Right lobe of liver (tissue), 6 donors: ENCODE measurements around the gene POMGNT1. TPM values are rescaled to one million over a fixed set of nuclear protein-coding genes. Genes with fewer than 3 reads are reported as not detected.

ENCODE experiments used
- ATAC-seq, 4 donors: fragments of 200-7000 bp; cut with Tn5 transposase; one replicate each; pipeline ENCODE4 v1.9.1; 2020; ENCODE audit warnings: mild to moderate bottlenecking in 4 of 4, moderate library complexity in 4 of 4
- DNase-seq, 3 donors: peaks; one replicate each; pipeline ENCODE4 v3.0.0-alpha.2; 2020
- H3K27ac ChIP-seq, 3 donors: fragments of 200-600 bp; one replicate each; pipeline ENCODE4 v1.8.0; 2022
- H3K27me3 ChIP-seq, 2 donors: fragments of 200-600 bp; one replicate each; pipeline ENCODE4 v1.8.0; 2022
- H3K36me3 ChIP-seq, 4 donors: fragments of 200-600 bp; sonication (generic) in 1 of 4; one replicate each; pipeline versions ENCODE4 v1.5.1 to v1.8.0; 2017 to 2022; ENCODE audit warnings: control low read depth in 1 of 4
- H3K4me1 ChIP-seq, 4 donors: fragments of 200-600 bp; sonication (generic) in 1 of 4; one replicate each; pipeline versions ENCODE4 v1.5.1 to v1.8.0; 2017 to 2022; ENCODE audit warnings: control low read depth in 1 of 4
- H3K4me3 ChIP-seq, 3 donors: fragments of 200-600 bp; one replicate each; pipeline ENCODE4 v1.8.0; 2022
- H3K9me3 ChIP-seq, 4 donors: fragments of 200-600 bp; sonication (generic) in 1 of 4; one replicate each; pipeline versions ENCODE4 v1.5.1 to v1.8.0; 2017 to 2022; ENCODE audit warnings: control low read depth in 1 of 4
- CTCF ChIP-seq, 4 donors: fragments of 200-600 bp in 3 of 4; fragments of 450-650 bp in 1 of 4; IDR thresholded peaks; one replicate each; pipeline versions ENCODE4 v1.5.1 to v1.8.0; 2016 to 2022; ENCODE audit warnings: antibody characterized with exemption in 4 of 4, mild to moderate bottlenecking in 2 of 4
- POLR2A ChIP-seq: fragments of 450-650 bp; IDR thresholded peaks from one replicate; pipeline ENCODE4 v1.6.1; 2017; ENCODE audit warnings: antibody characterized with exemption, mild to moderate bottlenecking
- WGBS: methylation state at CpG from one replicate; pipeline ENCODE4 v1.1.6; 2018; ENCODE audit warnings: low coverage, low lambda C conversion rate; ENCODE audit not compliant: insufficient coverage; ENCODE audit errors: missing lambda C conversion rate; 5-methylcytosine and 5-hydroxymethylcytosine counted together
- intact Hi-C, 2 donors: fragments of 100-400 bp; cut with DNase I; formaldehyde crosslinking; loops; one replicate each; pipeline versions ENCODE4 v1.11.2 to v1.14.1; 2022
- total RNA-seq, 6 experiments: library from RNA; depleted of rRNA in 2 of 6; stranded (reverse); fragments of >200 nt in 2 of 6; fragmentation: NEBNext Ultra II Directional in 3 of 6; extraction: Animal tissue kit (Norgen Biotek cat#: 25700) in 3 of 6; gene quantifications; one replicate each; pipeline versions ENCODE4 v1.1.0 to v1.2.4, GENCODE V29; 2016 to 2023
- donor health status: DM: no; HTN: yes; CAD: no.
- donor health status: DM: no; HTN: no; CAD: no.
- donor health status: DM: no; HTN: no; CAD: no.
- donor health status: DM: no; HTN: yes; CAD: no.
- donor health status: DM: no; HTN: yes; CAD: no.

Gene POMGNT1
- total RNA-seq, 6 experiments from 2014 or later, result 26.9 to 47.4 (median 38.8) TPM

GRCh38 chr1:46194641-46195193 lies 3.5 kb downstream of the POMGNT1 start:
- Histone ChIP-seq H3K27me3 (no peaks in the 10 kb centered on the region), H3K4me1 (peaks cover 0 to 16% (median 0%) of the 10 kb centered on the region in 4 donors), H3K9me3 (no peaks in the 10 kb centered on the region), H3K36me3 (peaks cover 0 to 32% (median 6%) of the 10 kb centered on the region in 4 donors), H3K27ac (no peak overlapping the region), H3K4me3 (no peak overlapping the region)
- intact Hi-C loops, result no loop called here
- ATAC-seq, result no peak
- no peak for TF ChIP-seq CTCF (IDR thresholded peaks at IDR 0.05)
- TF ChIP-seq POLR2A, result no peak
- WGBS, result 48% methylated on average over 3 of the region's 5 CpGs
- no peak for DNase-seq

GRCh38 chr1:46193984-46194570 lies 4.2 kb downstream of the POMGNT1 start:
- H3K4me1 ChIP-seq, result peaks cover 0 to 19% (median 0%) of the 10 kb centered on the region in 4 donors
- H3K9me3 ChIP-seq, result no peaks in the 10 kb centered on the region
- peaks cover 0 to 32% (median 6%) of the 10 kb centered on the region in 4 donors for H3K36me3 ChIP-seq
- H3K27me3 ChIP-seq, result no peaks in the 10 kb centered on the region
- no peak for DNase-seq
- TF ChIP-seq POLR2A, result no peak
- no CpG with 5 or more reads among the region's 9 CpGs for WGBS
- no peak overlapping the region for H3K4me3 ChIP-seq
- ATAC-seq, result no peak
- intact Hi-C loops, result no loop called here
- H3K27ac ChIP-seq, result no peak overlapping the region

- peaks cover 0 to 32% (median 6%) of the 10 kb centered on the region in 4 donors for H3K36me3 ChIP-seq
- intact Hi-C loops, result no loop called here
- no peaks in the 10 kb centered on the region for H3K9me3 ChIP-seq
- WGBS, result 100% methylated on average over 2 of the region's 7 CpGs
- no peaks in the 10 kb centered on the region for H3K27me3 ChIP-seq
- DNase-seq (no peak), ATAC-seq (no peak)
- peaks cover 0 to 24% (median 0%) of the 10 kb centered on the region in 4 donors for H3K4me1 ChIP-seq
- no peak overlapping the region for H3K27ac ChIP-seq
- TF ChIP-seq CTCF (IDR thresholded peaks at IDR 0.05), result no peak
- no peak for TF ChIP-seq POLR2A
- H3K4me3 ChIP-seq, result no peak overlapping the region
These were observed 4.9 kb downstream of the POMGNT1 start for GRCh38 chr1:46193285-46193684.

GRCh38 chr1:46192171-46192570 lies 6.1 kb downstream of the POMGNT1 start:
- WGBS, result 90% methylated on average over 3 of the region's 10 CpGs

More at GRCh38 chr1:46192171-46192570, 6.1 kb downstream of the POMGNT1 start:
- Histone ChIP-seq H3K9me3 (no peaks in the 10 kb centered on the region), H3K4me3 (no peak overlapping the region), H3K36me3 (peaks cover 0 to 32% (median 6%) of the 10 kb centered on the region in 4 donors), H3K4me1 (peaks cover 0 to 19% (median 0%) of the 10 kb centered on the region in 4 donors), H3K27ac (no peak overlapping the region), H3K27me3 (no peaks in the 10 kb centered on the region)
- DNase-seq (no peak), ATAC-seq (no peak)
- TF ChIP-seq CTCF (IDR thresholded peaks at IDR 0.05) (no peak), POLR2A (no peak)
- intact Hi-C loops, result no loop called here
